SIG-M5 treated with dmso at 0.1 percent for 504 hours (cell line): ENCODE measurements around the gene PLCB1.
"Not testable (repeated sequence)": the region's sequence is repeated elsewhere in the genome, so short reads cannot be mapped to it uniquely, and the experiment has no call there.

ENCODE experiments used
- DNase-seq: peaks from one replicate; lab custom pipeline; 2025; ENCODE audit not compliant: unreplicated experiment; lab: John Stamatoyannopoulos, UW

The PLCB1 gene

GRCh38 chr20:8155229-8155628, 23.2 kb downstream of the PLCB1 start:
- no peak for DNase-seq

GRCh38 chr20:8155812-8156211, 23.7 kb downstream of the PLCB1 start:
- DNase-seq: no peak

GRCh38 chr20:8156235-8157079, 24.4 kb downstream of the PLCB1 start:
- no peak for DNase-seq

GRCh38 chr20:8159217-8159616, 27.2 kb downstream of the PLCB1 start:
- DNase-seq: not testable (repeated sequence)

- no peak for DNase-seq
Observed at GRCh38 chr20:8161264-8162071, 29.4 kb downstream of the PLCB1 start.

- DNase-seq: no peak
Observed at GRCh38 chr20:8162610-8163009, 30.5 kb downstream of the PLCB1 start.

GRCh38 chr20:8163543-8163942, 31.5 kb downstream of the PLCB1 start:
- no peak for DNase-seq

GRCh38 chr20:8166730-8167129, 34.7 kb downstream of the PLCB1 start:
- DNase-seq: no peak

GRCh38 chr20:8168785-8169288, 36.8 kb downstream of the PLCB1 start:
- DNase-seq: no peak

GRCh38 chr20:8170921-8171320, 38.9 kb downstream of the PLCB1 start:
- DNase-seq: no peak

- DNase-seq: no peak
Observed at GRCh38 chr20:8172191-8172590, 40.1 kb downstream of the PLCB1 start.

- DNase-seq: no peak
Observed at GRCh38 chr20:8175741-8176675, 43.9 kb downstream of the PLCB1 start.

GRCh38 chr20:8183526-8183925, 51.5 kb downstream of the PLCB1 start:
- no peak for DNase-seq

- DNase-seq: no peak
Observed at GRCh38 chr20:8187740-8188139, 55.7 kb downstream of the PLCB1 start.

- no peak for DNase-seq
Observed at GRCh38 chr20:8190043-8190880, 58.2 kb downstream of the PLCB1 start.

- DNase-seq: no peak
Observed at GRCh38 chr20:8194721-8195120, 62.7 kb downstream of the PLCB1 start.

- no peak for DNase-seq
Observed at GRCh38 chr20:8196096-8196495, 64.0 kb downstream of the PLCB1 start.

GRCh38 chr20:8200220-8200619, 68.2 kb downstream of the PLCB1 start:
- DNase-seq: no peak

GRCh38 chr20:8203366-8203765, 71.3 kb downstream of the PLCB1 start:
- no peak for DNase-seq

GRCh38 chr20:8205996-8206395, 73.9 kb downstream of the PLCB1 start:
- DNase-seq: peak; percentile 23
